ENCODE data around the gene HSPA1L.
"Not testable (repeated sequence)": the region's sequence is repeated elsewhere in the genome, so short reads cannot be mapped to it uniquely, and the experiment has no call there.

GRCh38 chr6:31801031-31801927, 13.8 kb downstream of the HSPA1L start:
- not testable (repeated sequence) for TF ChIP-seq CTCF (IDR thresholded peaks at IDR 0.05; ENCODE audit: insufficient read depth, low read depth, low read length); EZH2 (IDR thresholded peaks at IDR 0.05; ENCODE audit: insufficient read depth, low read length)

Measured in astrocyte (in vitro differentiated cells and primary cell).